PC-3 (cell line): ENCODE data around the gene UFD1.
"Not testable (repeated sequence)": the region's sequence is repeated elsewhere in the genome, so short reads cannot be mapped to it uniquely, and the experiment has no call there.

Experiments
- EZH2 ChIP-seq: fragments of 300-600 bp; sonication (generic); IDR thresholded peaks from one replicate; pipeline ENCODE4 v1.6.1; 2017; ENCODE audit warnings: antibody characterized with exemption, mild to moderate bottlenecking, low read length; ENCODE audit not compliant: unreplicated experiment
- TF ChIP-seq, protein P1 (sequence below): fragments of 300-600 bp; sonication (generic); conservative IDR thresholded peaks from 2 replicates; pipeline ENCODE4 v1.5.1; 2017; ENCODE audit warnings: antibody characterized with exemption, low read depth, mild to moderate bottlenecking, low read length

DNA sequence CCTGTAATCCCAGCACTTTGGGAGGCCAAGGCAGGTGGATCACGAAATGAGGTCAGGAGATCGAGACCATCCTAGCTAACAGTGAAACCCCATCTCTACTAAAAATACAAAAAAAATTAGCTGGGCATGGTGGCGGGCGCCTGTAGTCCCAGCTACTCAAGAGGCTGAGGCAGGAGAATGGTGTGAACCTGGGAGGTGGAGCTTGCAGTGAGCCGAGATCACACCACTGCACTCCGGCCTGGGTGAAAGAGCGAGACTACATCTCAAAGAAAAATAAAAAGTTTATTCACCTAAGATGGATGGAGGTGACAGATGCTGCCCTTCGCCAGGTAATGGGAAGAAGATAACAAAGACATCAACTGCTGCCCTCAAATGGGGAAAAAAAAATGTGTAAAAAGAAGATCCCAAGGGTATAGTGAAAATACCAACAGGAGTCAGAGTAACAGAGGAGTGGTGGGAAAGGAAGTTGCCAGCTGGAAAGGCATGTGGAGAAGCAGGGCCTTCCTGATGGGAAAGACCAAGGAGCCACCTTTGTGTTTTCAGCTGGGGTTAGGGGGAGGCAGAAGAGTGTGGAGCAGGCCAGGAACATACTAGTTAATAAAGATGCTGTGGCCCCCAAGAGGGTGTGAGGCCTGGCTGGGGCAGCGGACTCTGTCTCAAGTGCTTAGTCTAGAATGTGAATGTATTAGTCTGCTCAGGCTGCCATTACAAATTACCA, 42.4 kb downstream of the UFD1 start:
- TF ChIP-seq, protein P1, sequence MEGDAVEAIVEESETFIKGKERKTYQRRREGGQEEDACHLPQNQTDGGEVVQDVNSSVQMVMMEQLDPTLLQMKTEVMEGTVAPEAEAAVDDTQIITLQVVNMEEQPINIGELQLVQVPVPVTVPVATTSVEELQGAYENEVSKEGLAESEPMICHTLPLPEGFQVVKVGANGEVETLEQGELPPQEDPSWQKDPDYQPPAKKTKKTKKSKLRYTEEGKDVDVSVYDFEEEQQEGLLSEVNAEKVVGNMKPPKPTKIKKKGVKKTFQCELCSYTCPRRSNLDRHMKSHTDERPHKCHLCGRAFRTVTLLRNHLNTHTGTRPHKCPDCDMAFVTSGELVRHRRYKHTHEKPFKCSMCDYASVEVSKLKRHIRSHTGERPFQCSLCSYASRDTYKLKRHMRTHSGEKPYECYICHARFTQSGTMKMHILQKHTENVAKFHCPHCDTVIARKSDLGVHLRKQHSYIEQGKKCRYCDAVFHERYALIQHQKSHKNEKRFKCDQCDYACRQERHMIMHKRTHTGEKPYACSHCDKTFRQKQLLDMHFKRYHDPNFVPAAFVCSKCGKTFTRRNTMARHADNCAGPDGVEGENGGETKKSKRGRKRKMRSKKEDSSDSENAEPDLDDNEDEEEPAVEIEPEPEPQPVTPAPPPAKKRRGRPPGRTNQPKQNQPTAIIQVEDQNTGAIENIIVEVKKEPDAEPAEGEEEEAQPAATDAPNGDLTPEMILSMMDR: not testable (repeated sequence)
- not testable (repeated sequence) for TF ChIP-seq EZH2
